Esophagus squamous epithelium (tissue), 4 donors: ENCODE results near the gene TMEFF2.

ENCODE experiments used
- CTCF ChIP-seq, 6 experiments: fragments of 450-650 bp in 4 of 6; fragments of 200-600 bp in 2 of 6; sonication (generic) in 2 of 6; IDR thresholded peaks; one replicate each; pipeline ENCODE4 v1.5.1; 2016 to 2019; ENCODE audit warnings: antibody characterized with exemption in 6 of 6, mild to moderate bottlenecking in 4 of 6, moderate library complexity in 4 of 6
- POLR2A ChIP-seq, 4 donors: fragments of 450-650 bp; IDR thresholded peaks; one replicate each; pipeline ENCODE4 v1.6.1; 2017; ENCODE audit warnings: antibody characterized with exemption in 4 of 4, mild to moderate bottlenecking in 4 of 4, moderate library complexity in 3 of 4

- TF ChIP-seq CTCF (IDR thresholded peaks at IDR 0.05) (no peak), POLR2A (IDR thresholded peaks at IDR 0.05) (no peak)
Measured at GRCh38 chr2:191942739-191943103, 252.0 kb downstream of the TMEFF2 start.
